HFF-Myc (cell line): ENCODE results near the gene MAML2.

Experiments used
- DNase-seq: peaks from one replicate; pipeline ENCODE4 v3.0.0-alpha.2; 2011; ENCODE audit warnings: low read depth; ENCODE audit errors: extremely low read depth
- H3K4me3 ChIP-seq: replicated peaks from 2 replicates; pipeline ENCODE4 v1.5.1; 2011; ENCODE audit warnings: low read depth, mild to moderate bottlenecking, control low read depth, low read length
- TF ChIP-seq, protein P1 (sequence below): IDR thresholded peaks from 2 replicates; pipeline ENCODE4 v1.5.1; 2012; ENCODE audit warnings: mild to moderate bottlenecking, low read depth, low read length, control low read depth; ENCODE audit errors: missing control alignments

The MAML2 gene

DNA sequence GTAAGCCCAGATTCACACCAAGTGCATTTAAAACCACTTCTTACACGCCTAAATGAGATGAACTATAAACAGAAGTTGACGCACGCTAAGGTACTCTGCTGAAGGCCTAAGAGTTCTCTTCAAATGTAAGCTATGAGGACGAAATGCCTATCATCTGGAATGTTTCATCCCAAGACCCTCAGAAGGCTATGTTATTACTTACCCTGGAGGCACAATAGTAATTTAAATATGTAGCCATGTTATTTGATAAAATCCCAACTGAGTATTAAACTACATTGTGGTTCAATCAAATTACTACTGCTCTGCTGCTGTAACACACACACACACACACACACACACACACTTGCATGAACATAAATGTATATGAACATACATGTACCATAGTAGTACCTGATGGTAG lies 47.6 kb downstream of the MAML2 start:
- TF ChIP-seq, protein P1, sequence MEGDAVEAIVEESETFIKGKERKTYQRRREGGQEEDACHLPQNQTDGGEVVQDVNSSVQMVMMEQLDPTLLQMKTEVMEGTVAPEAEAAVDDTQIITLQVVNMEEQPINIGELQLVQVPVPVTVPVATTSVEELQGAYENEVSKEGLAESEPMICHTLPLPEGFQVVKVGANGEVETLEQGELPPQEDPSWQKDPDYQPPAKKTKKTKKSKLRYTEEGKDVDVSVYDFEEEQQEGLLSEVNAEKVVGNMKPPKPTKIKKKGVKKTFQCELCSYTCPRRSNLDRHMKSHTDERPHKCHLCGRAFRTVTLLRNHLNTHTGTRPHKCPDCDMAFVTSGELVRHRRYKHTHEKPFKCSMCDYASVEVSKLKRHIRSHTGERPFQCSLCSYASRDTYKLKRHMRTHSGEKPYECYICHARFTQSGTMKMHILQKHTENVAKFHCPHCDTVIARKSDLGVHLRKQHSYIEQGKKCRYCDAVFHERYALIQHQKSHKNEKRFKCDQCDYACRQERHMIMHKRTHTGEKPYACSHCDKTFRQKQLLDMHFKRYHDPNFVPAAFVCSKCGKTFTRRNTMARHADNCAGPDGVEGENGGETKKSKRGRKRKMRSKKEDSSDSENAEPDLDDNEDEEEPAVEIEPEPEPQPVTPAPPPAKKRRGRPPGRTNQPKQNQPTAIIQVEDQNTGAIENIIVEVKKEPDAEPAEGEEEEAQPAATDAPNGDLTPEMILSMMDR = no peak
- no peak overlapping the region for H3K4me3 ChIP-seq
- DNase-seq = no peak

DNA sequence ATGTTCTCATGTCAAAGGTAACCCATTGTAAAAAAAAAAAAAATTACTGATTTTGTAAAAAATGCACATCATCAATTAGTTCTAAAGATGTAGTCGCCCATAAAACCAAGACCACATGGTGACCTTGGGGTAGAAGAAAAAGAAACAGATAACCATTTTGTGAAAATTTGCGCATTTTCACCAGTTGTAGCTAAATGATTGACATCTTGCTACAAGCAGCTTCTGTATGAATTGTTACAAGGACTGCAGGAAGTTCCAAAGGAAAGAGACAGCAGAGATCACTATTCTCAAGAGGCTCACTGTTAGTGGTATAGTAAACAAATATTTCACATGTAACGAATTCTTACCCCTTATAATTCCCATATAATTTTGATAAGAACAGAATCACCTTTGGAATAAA lies 48.7 kb downstream of the MAML2 start:
- TF ChIP-seq, protein P1 = no peak
- no peak for DNase-seq
- H3K4me3 ChIP-seq = no peak overlapping the region

DNA sequence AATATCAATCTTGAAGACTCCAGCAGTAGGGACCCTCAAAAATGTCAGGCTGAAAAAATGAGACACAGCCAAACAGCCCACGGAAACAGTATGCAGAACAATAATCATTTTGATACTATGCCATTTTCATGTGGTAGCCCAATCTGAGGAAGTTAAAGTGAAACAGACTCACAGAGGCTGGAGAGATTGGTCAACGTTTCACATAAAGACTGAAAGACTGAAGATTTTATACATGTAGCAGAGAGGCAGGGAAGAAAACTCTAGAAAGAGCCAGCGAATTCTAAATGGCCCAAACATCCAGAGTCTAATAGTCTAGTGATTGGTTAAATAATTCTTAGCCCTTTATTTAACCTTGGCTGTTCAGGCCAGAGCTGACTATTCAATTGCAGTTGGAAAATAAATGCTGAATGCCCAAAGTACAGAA lies 49.4 kb downstream of the MAML2 start:
- H3K4me3 ChIP-seq = no peak overlapping the region
- TF ChIP-seq, protein P1 = no peak
- no peak for DNase-seq

DNA sequence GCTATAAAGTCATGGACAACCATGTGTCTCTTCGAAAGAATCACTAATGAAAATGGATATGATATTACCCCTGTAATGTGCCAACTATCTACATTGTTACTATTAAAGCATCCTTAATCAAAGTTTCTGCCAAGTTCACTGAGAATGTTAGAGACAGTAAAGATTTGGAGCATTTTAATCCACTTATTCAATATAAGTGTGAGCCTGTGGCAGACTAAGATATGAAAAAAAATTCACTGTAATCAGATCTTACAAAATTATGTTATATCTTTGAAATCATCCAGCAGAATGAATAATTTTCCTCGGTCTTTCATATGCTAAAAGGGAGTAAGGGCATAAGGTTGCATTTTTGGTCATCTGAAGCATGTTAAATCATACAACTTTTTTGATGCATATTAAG lies 49.9 kb downstream of the MAML2 start:
- TF ChIP-seq, protein P1 = no peak
- H3K4me3 ChIP-seq = no peak overlapping the region
- no peak for DNase-seq

DNA sequence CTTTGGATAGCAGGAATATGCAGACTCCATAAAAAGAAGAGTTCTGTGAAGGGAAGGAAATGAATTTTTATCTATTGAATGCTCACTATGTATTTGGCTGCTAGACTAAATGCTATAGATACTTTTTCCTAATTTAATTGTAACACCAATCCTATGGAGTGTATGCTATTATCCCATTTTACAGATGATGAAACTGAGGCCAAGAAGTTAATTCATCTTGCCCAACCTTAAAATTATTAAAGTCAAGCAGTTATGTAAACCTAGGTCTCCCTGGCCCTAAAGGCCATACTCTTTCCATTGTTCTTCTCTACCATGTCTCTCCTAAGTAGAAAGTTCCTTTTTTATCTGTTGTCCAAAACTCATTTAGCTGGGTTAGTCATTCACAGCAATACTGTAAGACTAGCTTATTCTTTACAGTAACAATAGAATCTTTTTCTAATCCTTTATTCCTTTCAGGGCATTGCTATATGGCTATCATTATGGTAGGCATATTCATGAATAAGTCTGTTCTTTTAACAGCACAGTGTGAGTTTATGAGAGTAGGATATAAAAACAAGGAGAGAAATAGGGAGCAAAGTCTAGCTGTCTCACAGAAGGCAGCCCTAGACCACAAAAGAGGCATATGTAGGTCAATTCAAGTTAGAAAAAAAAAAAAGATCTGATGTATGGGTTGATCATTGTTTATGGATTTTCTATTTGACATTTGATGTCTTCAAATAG lies 50.5 kb downstream of the MAML2 start:
- TF ChIP-seq, protein P1 = no peak
- no peak overlapping the region for H3K4me3 ChIP-seq
- no peak for DNase-seq

DNA sequence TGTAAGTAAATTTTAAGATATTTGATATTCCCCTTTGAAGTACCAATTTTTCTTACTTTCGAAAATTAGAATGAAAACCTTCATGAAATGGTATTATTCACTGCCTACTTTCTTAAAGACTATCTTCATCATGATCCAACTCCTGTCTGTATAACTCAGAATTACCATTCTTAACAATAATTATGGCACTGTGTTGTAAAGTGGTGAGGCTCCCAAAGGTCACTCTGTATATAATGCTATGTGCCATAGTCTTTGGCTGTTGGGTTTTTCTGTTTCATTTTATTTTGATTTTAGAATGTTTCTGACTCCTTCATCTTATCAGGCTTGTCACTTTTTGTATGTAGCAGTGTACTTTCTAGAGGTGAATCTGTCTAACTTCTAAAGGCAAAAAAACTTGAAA lies 52.4 kb downstream of the MAML2 start:
- TF ChIP-seq, protein P1 = no peak
- H3K4me3 ChIP-seq = no peak overlapping the region
- no peak for DNase-seq

DNA sequence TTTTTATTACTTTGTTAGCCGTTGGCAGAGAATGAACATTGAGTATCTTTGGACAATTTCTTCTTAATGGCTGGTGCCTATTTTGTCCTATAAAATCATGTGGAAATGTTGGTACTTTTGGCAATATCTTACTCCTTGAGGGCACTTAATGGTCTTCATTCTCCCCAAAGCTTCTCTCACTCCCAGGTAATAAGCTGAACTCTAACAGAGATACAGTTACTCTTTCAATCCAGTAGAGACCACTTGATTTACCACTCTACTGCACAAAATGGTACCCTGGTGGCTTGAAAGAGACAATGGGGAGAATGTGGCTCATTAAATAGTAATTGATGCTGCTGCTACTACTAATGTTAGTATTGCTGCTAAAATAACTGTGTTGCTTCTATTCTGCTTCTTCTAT lies 53.0 kb downstream of the MAML2 start:
- DNase-seq = no peak
- no peak overlapping the region for H3K4me3 ChIP-seq
- TF ChIP-seq, protein P1 = no peak
